Activated T-helper 9 cell treated with anti-CD3 and anti-CD28 coated beads, Interleukin-2, amount 50 U/mL, for 16 hours (primary cell): ENCODE measurements around the gene LAMA5.

Source experiments
- DNase-seq: peaks from one replicate; pipeline ENCODE4 v3.0.0-alpha.2; 2020; ENCODE audit warnings: low read depth

Gene LAMA5

GRCh38 chr20:62326559-62326958 lies 40.6 kb downstream of the LAMA5 start:
- no peak for DNase-seq

DNA sequence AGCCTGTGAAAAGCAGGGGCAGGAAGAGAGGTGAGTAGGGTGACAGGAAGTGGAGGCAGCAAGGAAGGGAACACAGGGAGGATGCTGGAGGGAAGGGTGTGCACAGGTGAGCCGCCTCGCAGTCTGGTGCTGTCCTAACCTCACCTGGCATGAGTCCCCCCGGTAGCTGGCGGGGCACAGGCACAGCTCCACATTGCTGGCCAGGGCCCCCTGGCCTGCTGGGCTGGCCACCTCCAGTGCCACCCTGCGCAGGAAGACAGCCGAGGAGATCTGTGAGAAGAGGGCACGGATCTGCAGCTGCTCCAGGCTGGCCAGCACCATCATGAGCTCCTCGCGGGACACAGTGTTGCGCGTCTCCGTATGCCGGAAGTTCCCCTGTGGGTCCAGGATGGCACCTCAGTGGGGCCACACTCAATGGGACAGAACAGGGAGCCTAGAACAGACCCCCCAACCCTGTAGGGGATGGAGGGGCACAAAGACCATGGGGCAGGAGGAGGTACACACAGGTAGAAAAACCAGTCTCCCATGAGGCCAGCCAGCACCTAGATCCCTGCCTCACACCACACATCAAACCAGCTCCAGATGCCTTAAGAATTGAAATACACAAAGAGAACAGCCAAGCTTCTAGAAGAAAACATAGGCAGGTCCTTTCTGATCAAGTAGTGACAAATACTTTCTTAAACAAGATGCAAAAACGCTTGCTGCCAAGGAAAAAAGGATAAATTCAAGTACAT lies 41.8 kb downstream of the LAMA5 start:
- no peak for DNase-seq

DNA sequence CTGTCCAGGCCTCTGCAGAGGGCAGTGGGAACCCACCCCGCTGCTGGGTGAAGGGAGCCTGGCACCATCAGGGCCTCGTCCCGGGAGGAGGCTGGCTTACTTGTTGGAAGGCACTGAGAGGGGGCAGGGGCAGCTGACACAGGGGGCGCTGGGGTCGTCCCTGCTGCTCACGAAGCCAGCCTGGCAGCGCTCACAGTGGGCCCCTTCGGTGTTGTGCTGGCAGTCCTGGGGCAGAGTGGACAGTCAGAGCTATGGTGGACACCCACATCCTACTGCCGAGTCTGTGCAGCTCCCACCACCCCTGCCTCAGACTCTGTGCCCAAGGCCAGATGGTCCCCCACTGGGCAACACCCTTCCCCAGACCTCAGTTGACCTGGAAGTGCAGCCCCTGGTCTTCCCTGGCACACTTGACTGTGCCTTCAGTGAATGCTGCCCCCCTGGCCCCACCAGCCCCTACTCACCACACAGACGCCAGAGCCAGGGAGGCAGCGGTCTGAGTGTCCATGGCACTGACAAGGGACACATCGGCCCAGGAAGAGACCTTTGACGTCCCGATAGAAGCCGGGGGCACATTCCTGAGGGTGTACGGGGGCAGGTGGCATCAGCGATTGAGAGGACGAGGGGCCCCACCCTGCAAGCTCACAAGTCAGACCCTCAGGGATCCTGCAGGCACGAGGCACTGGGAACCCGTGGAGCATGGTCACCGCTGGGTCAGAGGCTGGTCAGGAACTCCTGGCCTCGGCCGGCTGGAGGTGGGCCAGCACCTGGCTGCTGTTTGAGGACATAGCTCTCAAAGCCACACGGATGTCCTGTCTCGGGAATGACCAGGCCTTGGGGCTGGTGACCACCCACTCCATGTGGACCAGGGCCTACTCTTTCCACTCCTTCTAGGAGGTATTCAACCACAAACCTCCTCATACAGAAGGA lies 42.9 kb downstream of the LAMA5 start:
- no peak for DNase-seq

- no peak for DNase-seq
Measured at GRCh38 chr20:62323146-62323979, 43.7 kb downstream of the LAMA5 start.

- no peak for DNase-seq
Measured at GRCh38 chr20:62322492-62323041, 44.5 kb downstream of the LAMA5 start.

DNA sequence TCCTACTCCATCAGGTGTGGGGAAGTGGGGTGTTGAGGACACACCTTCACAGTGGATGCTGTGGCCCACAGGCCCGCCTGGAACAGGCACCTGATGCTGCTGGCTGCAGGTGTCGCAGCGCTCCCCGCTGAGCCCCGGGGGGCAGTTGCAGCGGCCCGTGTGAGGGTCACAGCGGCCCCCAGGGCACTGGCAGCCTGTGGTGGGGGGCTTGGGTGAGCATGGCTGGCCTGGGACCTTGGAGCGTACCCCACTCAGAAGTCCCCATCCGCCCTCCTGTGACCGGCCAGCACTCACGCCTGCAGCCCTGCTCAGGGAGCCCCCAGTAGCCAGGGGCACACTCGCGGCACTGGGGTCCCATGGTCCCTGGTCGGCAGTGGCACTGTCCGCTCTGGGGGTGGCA lies 45.1 kb downstream of the LAMA5 start:
- DNase-seq: no peak

GRCh38 chr20:62321521-62321948 lies 45.6 kb downstream of the LAMA5 start:
- no peak for DNase-seq

DNA sequence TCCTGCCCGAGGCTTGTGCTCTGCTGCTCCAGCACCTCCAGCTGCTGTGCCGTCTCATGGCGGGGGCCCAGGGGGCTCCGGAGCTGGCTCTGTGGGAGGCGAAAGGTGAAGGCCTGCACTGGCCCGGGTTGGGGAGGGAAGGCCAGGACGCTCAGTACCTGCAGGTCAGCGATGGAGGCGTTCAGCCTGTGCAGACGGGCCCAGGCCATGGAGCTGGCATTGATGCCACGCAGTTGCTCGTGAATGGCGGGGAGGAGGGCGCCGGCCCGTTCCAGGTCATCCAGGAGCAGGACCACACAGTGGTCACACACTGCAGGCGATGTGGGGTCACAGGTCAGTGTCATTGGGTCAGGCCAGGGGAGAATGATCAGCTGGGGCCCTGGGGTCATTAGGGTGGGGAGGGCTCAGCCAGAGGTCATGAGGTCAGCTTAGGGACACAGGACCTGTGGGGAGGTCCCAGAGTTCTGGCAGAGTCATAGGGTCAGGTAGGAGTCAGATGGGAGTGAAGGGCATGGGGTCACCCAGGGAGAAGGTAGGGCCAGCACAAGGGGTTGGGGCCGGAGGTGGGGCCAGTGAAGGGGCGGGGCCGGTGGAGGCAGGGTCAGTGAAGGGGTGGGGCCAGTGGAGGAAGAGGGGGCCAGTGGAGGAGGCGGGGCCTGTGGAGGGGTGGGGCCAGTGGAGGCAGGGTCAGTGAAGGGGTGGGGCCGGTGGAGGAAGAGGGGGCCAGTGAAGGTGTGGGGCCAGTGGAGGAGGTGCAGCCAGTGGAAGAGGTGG lies 46.3 kb downstream of the LAMA5 start:
- no peak for DNase-seq

GRCh38 chr20:62319346-62319909 lies 47.7 kb downstream of the LAMA5 start:
- no peak for DNase-seq

GRCh38 chr20:62318400-62319345 lies 48.4 kb downstream of the LAMA5 start:
- no peak for DNase-seq

DNA sequence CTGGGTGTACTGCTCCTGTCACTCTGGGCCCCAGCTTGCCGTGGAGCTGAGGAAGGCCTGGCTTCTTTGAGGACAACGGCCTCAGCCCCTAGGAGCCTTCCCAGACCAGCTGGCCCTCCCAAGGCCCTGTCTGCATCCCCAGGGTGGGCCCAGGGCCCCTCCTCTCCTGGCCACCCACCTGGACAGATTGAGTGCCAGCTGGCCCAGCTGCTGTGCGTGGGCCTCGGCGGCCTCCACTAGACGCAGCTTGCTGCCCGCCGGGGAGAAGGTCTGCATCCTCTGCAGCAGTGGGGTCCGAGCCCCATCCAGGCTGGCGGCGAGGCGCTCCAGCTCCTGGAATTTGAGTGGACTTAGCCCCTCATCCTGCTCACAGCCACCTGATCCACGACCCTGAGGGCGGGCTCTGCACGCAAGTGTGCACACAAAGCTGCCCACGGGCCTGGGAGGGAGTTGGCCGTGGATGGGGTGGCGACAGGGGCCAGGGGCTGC lies 49.9 kb downstream of the LAMA5 start:
- DNase-seq: no peak

GRCh38 chr20:62316331-62317166 lies 50.6 kb downstream of the LAMA5 start:
- no peak for DNase-seq

GRCh38 chr20:62315773-62316172 lies 51.3 kb downstream of the LAMA5 start:
- no peak for DNase-seq

DNA sequence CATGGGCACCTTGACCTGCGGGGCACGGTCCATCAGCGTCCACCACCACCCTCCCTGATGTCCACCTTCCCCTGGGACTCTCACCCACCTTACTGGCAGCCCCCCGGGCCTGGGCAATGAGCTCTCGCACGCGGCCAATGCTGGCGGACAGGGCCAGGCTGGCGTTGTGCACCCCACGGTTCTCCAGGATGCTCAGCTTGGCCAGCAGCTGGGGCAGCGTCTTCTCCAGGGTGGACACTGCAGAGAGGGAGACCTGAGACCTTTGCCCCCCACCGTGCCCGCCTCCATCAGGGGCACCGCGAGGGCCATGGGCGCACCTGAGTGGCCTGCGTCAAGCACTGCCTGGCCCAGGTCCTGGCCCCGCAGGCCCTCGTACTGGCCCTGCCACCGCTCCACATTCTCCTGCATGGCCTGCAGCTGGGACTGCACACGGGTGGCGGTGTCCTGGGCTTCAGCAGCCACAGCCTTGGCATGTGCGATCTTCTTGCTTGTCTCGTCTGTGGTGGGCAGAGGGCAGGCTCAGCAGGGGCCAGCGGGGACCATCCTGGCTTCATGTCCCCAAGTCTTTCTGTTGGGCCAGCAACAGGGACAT lies 52.3 kb downstream of the LAMA5 start:
- no peak for DNase-seq

- DNase-seq: no peak
Measured at GRCh38 chr20:62314339-62314638, 52.8 kb downstream of the LAMA5 start.

- DNase-seq: no peak
Measured at GRCh38 chr20:62313460-62314338, 53.4 kb downstream of the LAMA5 start.

DNA sequence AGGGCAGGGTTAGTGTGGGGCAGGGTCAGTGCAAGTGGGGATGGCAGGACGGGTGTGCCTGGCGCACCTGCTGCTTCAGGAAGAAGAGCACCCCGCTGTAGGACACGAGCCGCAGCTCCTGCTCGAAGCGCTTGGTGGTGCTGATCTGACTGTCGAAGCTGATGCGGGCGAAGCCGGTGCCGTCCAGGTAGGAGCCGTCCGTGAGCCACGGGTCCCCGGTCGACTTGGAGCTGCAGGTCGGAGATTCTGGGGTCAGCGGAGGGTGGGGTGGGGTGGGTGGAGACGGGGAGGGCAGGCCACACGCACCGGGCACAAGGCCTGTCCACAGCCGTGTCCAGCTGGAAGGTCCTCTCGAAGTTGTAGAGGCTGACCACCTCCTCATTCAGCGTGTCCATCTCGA lies 54.1 kb downstream of the LAMA5 start:
- no peak for DNase-seq

GRCh38 chr20:62312662-62312977 lies 54.5 kb downstream of the LAMA5 start:
- DNase-seq: no peak
